HG03378 (cell line): Measurements from ENCODE around the gene BACE1.
"Not testable (repeated sequence)": the region's sequence is repeated elsewhere in the genome, so short reads cannot be mapped to it uniquely, and the experiment has no call there.

Experiments used
- ATAC-seq: cut with Tn5 transposase; IDR thresholded peaks from one replicate; pipeline ENCODE4 v1.9.1; 2021; ENCODE audit warnings: mild to moderate bottlenecking, moderate library complexity; ENCODE audit not compliant: unreplicated experiment

Gene BACE1

GRCh38 chr11:117279711-117280376, 36.2 kb downstream of the BACE1 start:
- no peak for ATAC-seq

- ATAC-seq = no peak
Observed at GRCh38 chr11:117278347-117278746, 37.7 kb downstream of the BACE1 start.

GRCh38 chr11:117273550-117274289, 42.3 kb downstream of the BACE1 start:
- no peak for ATAC-seq

DNA sequence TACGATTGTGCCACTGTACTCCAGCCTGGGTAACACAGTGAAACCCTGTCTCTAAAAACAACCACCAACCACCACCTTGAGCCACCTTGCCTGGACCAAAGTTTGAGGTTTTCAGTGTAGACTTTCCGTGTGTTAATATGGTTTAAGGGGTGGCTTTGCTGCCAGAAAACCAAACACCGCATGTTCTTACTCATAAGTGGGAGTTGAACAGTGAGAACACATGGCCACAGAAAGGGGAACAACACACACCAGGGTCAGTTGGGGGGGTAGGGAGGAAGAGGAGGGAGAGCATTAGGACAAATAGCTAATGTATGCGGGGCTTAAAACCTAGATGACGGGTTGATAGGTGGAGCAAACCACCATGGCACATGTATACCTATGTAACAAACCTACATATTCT, 43.9 kb downstream of the BACE1 start:
- ATAC-seq = not testable (repeated sequence)

- no peak for ATAC-seq
Observed at GRCh38 chr11:117271208-117271607, 44.8 kb downstream of the BACE1 start.

DNA sequence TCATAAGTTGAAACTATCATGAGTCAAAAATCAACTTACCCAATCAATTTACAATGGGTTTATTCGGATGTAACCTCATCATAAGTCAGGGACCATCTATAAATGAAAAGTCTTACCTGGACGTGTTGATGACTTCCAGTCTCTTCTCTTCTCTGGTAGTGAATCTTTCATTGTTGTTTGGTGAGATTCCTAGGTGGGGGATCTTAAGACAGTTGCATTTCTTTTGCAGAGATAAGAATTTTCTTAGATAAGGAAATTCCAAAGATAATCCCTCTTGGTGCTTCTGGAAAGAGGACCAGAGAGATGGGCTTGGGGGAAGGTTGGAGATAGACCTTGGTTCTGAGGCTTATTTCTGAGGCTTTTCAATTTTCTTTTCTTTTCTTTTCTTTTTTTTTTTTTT, 46.2 kb downstream of the BACE1 start:
- ATAC-seq = no peak

GRCh38 chr11:117265745-117266144, 50.3 kb downstream of the BACE1 start:
- ATAC-seq = no peak

DNA sequence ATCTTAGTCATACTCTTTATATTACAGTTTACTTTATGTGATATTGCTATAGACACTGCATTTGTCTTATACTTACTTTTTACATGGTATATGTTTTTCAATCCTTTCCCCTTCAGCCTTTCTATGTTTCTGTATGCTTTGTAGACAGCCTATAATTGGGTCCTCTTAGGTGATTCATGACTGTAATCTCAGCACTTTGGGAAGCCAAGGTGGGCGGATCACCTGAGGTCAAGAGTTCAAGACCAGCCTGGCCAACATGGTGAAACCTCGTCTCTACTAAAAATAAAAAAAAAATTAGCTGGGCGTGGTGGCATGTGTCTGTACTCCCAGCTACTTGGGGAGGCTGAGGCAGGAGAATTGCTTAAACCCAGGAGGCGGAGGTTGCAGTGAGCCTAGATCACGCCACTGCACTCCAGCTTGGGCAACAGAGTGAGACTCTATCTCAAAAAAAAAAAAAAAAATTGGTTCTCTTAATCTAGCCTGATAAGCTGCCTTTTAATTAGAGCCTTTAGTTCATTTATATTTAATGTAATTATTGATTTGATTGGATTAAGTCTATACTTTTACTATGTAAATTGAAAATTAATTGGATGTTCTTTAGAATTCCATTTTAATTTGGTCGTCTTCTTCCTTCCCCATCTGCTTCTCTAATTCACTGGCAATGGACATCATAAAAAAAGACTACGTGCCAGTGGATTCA, 51.3 kb downstream of the BACE1 start:
- not testable (repeated sequence) for ATAC-seq

DNA sequence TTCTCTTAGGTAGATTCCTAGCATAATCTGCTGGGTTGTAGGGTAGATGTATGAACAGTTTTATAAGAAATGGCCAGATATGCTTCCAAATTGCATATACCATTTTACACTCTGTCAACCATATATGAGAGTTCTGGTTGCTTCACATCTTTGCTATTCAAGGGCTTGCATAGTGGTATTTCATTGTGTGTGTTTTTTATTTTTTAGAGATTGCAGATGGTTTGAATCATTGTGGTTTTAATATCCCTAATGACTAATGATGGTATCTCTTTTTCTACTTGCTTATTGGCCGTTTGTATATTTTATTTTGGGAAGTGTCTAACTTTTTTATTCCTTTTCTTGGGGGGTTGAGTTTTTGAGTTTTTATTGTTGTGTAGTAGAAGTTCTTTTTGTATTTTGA, 56.6 kb downstream of the BACE1 start:
- no peak for ATAC-seq

DNA sequence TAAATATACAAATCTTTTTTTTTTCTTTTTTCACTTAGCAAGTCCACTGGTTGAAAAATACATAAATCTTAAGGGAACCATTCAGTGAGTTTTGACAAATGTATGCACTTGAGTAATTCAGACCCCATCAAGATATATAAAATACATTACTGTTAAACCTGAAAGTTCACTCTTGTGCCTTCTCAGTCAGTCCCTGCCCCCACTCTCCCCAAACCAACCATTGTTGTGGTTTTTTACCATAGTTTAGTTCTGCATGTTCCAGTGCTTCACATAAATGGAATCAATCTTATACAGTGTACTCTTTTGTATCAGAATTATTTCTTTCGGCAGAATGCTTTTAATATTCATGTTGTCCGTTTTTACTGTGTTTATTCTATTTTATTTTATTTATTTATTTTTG, 57.5 kb downstream of the BACE1 start:
- ATAC-seq = no peak

DNA sequence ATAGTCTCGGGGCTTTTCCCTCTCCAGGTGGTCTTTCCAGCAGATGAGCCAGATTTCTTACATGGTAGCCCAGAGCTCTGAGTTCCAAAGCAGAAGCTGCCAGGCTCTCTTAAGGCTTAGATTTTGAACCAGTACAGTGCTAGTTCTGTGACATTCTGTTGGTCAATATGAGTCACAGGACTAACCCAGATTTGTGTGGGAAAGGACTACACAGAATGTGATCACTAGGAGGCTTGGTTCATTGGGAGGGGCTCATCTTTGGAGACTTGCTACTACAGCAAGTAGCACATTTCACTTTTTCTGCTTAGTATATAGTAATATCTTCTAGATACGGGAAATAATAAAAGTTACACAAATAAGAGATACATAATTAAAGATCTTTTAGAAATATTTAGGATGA, 59.5 kb downstream of the BACE1 start:
- ATAC-seq = no peak

DNA sequence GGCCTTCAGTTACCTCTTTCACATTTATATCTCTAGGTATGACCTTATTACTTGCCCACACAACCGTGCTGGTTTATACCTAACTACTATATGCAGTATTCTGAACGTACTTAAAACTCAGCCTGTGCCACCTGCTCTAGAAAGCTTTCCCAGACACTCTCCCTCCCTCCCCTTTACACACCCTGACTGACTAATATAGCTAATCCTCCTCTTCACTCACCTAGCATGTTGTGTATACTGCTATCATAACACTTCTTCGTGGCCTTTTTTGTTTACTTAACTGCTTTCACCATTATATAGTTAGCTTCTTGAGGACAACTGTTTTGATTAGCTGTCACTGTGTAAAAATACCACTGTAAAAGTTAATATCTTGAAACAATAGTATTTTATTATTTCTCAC, 60.1 kb downstream of the BACE1 start:
- no peak for ATAC-seq

- ATAC-seq = no peak
Observed at GRCh38 chr11:117251506-117251905, 64.5 kb downstream of the BACE1 start.

DNA sequence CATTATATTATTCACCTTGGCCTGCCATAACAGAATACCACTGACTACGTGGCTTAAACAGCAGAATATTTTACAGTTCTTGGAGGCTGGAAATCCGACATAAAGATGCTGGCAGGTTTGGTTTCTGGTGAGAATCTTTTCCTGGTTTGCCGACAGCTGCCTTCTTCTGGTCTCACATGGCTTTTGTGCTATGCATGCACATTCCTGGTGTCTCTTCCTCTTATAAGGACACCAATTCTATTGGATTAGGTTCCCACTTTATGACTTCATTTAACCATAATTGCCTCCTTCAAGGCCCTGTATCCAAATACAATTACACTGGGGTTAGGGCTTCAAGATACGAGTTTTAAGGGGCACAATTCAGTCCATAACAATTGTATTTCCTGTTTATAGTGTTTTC, 66.5 kb downstream of the BACE1 start:
- no peak for ATAC-seq

GRCh38 chr11:117248341-117248740, 67.7 kb downstream of the BACE1 start:
- ATAC-seq = no peak

GRCh38 chr11:117239295-117239694, 76.8 kb downstream of the BACE1 start:
- no peak for ATAC-seq

- ATAC-seq = no peak
Observed at GRCh38 chr11:117238221-117238620, 77.8 kb downstream of the BACE1 start.
